Mammary epithelial cell (primary cell): ENCODE results near the gene FARS2.

ENCODE experiments used
- CTCF ChIP-seq, 2 donors: IDR thresholded peaks in 1 of 2; conservative IDR thresholded peaks in 1 of 2; 2 replicates each; pipeline ENCODE4 v1.5.1; 2011 to 2012; ENCODE audit warnings: inconsistent platforms in 2 of 2, low read length in 2 of 2, mild to moderate bottlenecking in 2 of 2, control low read depth in 1 of 2, low read depth in 1 of 2; ENCODE audit not compliant: insufficient read depth in 1 of 2; ENCODE audit errors: extremely low read depth in 1 of 2
- EZH2 ChIP-seq: IDR thresholded peaks from 2 replicates; pipeline ENCODE4 v1.6.1; 2012; ENCODE audit warnings: low read length, inconsistent platforms, borderline replicate concordance

GRCh38 chr6:5556011-5556410, 294.7 kb downstream of the FARS2 start:
- no peak for TF ChIP-seq CTCF (conservative IDR thresholded peaks at IDR 0.05 in 1 of 2, IDR thresholded peaks at IDR 0.05 in 1 of 2; ENCODE audit: extremely low read depth in 1 of 2, insufficient read depth in 1 of 2, low read depth in 1 of 2, low read length in 2 of 2)
- no peak for TF ChIP-seq EZH2
